Middle frontal gyrus (tissue), 1 donor: ENCODE measurements around the gene SMYD3.
"Not testable (repeated sequence)": the region's sequence is repeated elsewhere in the genome, so short reads cannot be mapped to it uniquely, and the experiment has no call there.

Experiments used
- DNase-seq: peaks from one replicate; pipeline ENCODE4 v3.0.0-alpha.2; 2015; ENCODE audit warnings: low spot score; ENCODE audit errors: extremely low spot score

SMYD3 gene

DNA sequence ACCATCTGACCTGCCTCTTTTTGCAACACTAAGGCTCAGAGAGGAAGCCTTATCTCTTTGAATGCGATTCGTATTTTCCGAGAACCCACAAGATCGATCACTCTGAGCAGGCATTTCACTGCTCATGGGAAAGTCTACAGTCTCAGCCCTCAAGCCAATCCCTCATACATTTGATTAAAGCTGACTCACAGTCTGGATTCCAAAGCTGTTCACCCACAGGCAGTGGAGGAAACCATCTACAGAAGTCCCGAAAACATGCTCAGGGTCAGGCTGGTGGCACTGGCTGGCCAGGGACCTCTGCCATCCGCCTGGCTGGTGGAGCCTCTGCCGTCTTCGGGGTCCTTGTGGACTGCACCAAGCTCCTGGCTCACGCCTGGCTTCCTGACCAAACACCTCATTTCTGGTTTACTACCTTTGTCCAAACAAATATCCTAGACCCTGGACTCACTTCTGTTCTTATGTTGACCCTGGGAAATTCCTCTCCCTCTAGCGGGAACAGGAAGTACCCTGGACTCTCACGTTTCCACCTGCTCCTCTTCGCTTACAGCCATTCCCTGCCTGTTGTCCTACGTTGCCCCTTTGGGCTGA lies 650.0 kb downstream of the SMYD3 start:
- no peak for DNase-seq

DNA sequence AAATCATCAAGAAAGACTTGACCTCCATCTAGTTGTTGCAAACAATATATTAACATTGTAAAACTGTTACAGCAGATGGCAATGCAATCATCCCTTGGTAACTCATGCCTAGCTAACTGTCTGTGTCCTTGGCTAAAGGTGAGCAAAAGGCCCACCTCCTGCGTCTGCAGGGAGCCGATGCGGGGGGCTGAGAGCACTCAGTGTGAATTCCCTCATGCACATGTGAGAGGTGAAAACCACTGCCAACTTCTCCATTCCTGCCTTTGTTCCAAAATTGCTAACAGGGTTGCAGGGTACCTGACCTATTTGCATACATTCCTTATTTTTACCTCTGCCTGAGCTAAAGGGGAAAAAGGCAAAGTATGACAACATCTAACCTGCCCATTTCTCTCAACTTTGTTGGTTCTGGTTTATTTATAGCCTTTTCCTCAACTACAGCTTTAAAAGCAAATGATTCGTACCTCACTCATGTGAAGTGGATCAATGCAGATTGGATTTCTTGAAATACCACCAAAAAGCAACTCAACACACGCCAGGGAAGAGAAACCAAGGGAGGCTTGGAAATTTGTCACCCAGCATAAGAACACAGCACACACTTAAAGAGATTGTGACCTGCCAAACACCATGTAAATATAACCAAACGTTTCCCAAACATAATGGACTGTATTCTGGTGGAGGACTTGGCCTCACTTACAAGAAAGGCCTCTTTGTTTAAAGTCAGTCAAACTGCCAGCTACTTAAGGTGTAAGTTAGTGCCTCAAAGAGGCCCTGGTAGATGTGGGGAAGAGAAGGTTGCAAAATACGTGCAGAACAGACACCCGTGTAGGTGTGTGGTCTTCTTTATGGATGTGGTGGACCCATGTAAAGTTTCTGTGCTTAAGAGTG lies 651.0 kb downstream of the SMYD3 start:
- no peak for DNase-seq

DNA sequence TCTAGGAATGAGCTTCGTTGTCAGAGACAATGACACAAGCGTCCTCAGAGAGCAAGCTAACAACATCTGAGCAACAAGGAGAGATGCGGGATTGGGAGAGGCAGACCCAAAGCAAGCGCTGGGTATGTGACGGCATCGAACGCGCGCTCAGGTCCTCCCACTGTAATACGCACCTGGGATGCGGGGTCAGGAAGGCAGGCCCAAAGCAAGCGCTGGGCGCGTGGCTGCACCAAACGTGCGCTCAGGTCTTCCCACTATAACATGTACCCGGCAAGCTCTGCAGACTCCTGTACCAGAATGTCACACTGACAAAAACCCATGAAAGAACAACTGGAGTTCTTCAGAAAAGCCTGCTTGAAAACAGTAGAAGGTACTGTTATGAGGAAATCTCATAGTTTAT lies 653.8 kb downstream of the SMYD3 start:
- DNase-seq, result no peak

DNA sequence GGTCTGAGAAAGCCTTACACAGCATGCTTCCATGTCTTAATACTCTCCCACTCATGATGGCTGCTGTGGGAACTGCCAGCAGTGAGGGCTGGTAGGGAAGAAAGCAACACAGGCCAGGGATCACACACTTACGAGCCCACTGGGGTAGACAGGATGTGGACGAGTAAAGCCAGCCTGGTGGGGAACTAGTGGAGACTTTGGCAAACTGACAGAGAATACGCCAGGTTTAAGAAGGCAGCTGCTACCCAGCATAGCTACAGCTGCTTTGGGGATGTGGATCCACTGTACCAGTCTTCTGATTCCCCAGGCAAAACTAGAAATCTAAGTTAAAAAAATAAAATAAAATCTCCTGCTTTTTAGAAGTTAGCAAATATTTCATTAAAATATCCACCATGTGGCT lies 664.0 kb downstream of the SMYD3 start:
- DNase-seq, result no peak

DNA sequence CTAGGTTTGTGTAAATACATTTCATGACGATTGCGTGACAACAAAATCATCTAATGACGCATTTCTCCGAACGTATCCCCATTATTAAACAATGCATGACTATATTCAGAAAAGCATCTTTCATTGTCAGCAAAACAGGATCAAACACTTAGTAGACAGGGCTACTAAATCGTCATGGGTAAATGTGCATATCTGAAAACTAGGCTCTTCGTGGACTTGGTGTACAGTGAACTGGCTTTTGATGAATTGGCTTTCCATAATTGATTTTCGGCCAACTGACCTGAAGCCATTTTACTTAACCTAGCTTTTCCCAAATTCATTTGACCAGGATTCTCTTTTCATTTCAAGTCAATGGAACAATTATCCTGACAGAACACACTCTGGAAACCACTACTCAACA lies 665.0 kb downstream of the SMYD3 start:
- DNase-seq, result no peak

DNA sequence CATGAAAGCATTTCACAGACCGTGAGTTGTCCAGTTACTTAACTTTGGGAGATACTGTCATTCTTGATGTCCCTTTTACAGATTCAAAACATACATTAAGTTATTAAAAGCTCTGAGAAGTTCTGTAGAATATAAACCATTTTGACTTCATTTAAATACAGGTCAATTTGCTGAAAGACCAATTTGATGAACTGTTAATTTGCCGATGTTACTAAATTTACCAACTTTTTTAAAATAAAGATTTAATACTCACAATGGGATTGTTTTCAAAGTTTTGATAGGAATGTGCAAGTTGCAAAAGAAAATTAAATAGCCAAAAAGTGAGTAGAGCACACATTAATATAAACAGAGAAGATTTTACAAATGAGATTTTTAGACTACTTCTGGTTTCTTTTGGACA lies 666.1 kb downstream of the SMYD3 start:
- DNase-seq, result no peak

DNA sequence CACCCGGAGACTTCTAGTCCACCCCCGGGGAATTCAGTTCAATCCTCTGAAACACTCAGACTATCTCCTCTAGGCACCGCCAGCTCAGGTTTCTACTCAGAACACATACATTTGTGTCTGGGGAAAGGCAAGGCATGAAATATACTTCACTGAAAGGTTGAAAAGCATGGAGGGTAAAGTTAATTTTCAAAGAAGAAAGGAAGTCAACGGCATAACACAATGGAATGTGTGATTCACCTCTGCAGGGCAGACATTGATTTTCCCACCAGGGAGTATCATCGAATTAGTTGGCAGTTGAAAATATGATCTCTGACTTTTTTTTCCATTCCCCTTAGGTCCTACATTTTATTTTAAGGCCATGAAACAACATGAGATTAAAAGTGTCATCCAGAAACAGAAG lies 669.4 kb downstream of the SMYD3 start:
- no peak for DNase-seq

DNA sequence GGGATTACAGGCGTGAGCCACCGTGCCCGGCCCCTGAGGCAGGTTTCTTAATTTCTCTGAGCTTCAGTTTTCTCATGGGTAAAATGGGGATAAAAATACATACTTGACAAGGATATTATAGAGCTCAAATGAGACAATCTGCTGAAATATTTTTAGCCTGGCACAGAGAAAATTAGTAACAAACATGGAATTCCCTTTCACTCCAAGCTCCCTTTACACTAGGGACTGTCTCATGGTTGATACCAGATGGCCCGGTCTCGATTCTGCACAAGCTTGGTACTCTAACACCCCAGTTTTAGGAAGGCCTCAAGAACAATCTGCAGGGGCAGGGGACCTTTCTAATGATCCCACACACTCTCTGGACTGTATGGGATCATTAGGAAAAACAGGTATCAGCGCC lies 671.7 kb downstream of the SMYD3 start:
- DNase-seq, result no peak

DNA sequence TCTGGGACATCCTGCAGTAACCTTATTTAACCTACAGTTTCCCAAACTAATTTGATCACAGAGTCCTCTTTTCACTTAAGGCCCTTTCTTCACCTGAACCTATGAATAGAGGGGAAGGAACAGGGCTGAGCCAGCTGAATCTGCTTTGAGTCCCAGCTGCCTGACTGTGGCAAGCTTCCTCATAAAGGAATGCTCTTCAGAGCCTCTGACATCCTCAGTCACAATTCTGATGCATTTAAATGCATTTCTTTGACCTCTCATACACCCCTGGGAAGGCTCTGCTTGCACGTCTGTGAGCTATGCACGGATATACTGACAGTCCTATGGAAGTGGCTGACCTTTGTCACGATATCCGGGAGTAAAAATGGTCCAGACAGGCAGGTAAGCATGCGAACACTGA lies 673.1 kb downstream of the SMYD3 start:
- no peak for DNase-seq

DNA sequence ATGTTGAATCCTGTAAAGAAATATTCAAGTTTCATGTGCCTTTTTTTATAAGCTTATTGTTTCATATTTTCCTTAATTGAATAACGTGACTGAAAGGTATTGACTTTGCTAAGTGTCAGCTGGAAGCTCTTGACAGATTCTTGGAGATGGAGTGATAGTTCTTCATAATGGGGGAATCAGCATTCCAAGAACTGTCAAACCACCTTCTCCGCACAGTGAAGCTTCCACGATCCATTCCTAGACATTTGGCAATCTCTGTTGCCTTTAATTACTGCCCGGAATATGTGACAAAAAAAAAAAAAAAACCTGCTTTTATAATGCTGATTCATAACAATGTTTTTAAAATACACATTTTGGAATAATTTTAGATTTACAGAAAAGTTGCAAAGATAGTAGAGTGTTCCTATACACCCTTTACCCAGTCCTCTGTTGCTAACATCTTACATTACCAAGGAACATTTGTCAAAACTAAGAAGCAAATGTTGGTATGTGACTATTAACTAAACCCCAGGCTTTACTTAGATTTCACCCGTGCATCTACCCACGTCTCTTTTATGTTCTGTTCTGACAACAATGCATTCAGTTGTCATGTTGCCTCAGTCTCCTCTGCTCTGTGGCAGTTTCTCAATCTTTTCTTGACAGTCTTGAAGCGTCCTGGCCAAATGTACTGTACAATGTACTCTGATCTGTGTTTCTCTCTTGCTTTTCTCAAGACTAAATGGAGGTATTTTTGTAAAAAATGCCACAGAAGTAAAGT lies 674.1 kb downstream of the SMYD3 start:
- DNase-seq, result no peak

DNA sequence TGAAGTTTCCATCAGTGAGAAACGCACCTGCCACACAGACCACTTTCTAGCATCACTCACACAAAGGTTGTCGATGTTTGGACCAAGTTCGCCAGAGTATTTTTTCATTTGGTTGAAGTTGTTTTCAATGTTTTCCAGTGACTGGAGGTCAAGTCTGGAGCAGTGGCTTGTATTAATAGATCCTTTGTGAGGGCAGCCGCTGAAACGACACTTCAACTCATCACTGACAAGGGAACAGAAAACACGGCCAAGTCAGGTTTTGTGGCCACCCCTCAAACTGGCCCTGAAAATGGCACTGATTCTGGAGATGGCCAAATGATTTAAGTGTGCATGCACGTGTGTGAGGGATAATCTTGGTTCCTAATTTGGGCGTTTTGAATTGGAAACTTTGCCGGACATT lies 675.6 kb downstream of the SMYD3 start:
- no peak for DNase-seq

DNA sequence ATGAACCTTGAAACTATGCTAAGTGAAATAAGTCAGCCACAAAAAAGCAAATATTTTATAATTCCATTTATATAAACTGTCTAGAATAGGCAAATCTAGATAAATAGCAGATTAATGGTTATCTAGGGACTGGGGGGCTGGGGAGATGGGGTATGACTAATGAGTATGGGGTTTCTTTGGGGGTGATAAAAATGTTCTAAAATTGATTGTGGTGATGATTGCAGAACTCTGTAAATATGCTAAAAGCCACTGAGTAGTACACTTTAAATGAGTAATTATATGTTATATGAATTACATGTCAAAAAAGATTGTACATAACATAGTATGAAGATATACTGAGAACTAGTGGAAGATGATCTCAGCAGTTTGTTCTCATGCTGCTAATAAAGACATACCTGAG lies 677.3 kb downstream of the SMYD3 start:
- DNase-seq, result no peak

DNA sequence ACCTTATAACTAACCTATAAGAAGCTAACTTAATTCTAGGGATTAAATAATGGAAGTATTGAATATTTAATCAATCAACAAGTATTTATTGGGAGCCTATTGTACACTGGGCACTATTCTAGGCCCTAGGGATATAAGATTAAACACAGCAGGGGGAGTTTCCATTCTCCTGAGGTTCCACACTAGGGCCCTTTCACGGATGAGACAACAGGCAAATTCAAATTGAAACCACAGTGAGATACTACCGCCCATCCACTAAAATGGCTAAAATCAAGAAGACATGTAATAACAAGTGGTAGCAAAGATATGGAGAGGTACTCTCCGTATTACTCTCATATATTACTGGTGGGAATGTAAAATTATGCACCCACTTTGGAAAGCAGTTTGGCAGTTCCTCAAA lies 677.9 kb downstream of the SMYD3 start:
- DNase-seq, result no peak

DNA sequence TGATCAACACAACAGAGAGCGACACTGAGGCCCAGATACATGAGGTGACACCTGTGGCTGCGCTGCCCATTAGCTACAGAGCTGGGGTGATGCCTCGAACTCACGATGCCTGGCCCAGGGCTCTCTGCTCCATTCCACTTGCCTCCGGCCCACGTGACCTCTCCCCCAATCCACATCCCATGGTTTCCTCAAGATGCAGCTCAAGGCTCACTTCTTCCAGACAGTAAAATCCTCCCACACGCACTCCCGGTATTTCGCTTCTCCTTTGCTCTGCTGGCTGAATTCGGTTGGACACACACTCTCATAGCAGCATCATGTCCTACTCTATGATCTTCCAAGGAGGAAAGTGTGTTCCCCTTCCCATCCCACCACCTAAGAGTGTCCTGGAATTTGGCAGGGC lies 679.8 kb downstream of the SMYD3 start:
- no peak for DNase-seq

DNA sequence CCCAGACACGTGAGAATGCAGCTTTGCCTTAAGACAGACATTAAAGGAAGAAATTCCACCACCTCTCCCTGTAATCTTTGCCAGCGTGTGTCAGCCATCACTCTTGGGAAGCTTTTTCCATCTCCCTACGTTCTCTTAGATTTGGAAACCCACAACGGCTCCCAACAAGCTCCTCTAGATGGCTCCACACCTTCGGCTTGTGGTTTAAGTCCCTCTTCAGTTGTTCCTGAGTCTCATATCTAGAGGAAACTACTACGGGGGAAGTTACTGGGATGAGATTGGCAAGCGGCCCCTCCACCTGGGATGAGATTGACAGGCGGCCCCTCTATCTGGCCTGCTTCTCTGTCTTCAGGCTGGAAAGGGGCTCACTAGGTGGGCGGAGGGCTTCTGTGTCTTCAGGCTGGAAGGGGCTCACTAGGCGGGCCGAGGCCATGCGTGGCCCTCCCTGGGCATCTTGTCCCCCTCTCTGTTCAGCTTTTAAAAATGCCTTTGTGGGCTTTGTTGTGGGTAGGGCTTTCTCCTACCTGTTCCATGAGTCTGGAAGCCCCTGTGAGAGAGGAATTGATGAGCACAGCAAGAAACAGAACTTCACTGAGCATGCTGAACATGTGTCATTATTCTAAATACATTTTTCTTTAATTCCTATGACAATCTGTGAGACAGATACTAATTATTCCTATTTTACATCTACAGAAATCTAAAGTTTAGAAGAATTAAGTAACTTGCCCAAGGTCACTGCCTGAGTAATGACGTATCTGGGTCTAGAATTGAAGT lies 681.8 kb downstream of the SMYD3 start:
- DNase-seq, result no peak

DNA sequence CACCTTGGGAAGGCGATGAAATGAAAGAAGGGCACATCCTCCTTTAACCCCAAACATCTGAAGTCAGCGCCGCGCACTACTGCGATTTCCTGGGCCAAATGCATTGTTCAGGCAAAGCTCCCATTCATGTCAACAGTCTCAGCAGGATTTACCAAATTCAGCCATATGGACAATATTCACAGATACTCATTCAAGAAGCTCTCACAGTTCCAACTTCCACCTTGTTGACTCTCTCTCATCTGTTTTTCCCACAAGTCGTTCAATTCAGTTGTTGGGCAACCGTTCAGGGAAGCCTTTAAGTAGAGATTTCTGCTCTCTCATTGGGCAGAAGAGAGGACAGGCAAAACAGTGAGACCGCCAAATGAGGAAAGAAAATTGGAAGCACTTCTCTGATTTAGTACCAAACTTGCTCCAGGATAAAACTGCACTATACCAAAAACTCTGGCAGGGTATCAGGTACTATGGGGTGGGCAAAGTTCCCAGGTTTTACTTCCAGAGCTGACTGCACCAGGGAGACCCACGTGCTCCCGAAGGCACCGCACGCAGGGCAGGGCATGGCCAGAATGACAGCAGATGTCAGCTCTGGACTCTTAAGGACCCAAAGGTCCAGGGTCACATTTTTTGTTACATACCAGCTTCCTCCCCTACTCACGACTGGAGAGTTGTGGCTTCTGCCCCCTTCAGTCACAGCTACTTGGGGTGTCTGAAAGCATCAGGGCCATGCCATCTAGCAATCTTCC lies 683.5 kb downstream of the SMYD3 start:
- no peak for DNase-seq

DNA sequence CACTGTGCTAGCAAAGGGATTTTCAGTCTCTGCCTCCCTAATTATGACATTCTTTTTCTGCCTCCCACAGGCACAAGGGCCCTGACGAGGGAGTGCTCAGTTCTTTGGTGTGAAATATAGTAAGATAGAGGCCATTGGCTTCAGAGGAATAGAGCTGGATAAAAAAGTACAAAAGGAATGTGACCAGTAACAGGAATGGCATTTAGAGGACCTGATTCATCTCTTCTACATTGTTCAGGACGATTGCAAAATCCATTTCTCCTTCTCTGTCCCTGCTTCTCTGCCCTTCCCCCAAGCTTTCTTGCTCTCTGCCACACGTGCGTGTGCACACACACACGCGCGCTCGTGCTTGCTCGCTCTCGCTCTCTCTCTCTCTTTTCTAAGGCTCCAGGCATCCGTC lies 684.1 kb downstream of the SMYD3 start:
- no peak for DNase-seq

DNA sequence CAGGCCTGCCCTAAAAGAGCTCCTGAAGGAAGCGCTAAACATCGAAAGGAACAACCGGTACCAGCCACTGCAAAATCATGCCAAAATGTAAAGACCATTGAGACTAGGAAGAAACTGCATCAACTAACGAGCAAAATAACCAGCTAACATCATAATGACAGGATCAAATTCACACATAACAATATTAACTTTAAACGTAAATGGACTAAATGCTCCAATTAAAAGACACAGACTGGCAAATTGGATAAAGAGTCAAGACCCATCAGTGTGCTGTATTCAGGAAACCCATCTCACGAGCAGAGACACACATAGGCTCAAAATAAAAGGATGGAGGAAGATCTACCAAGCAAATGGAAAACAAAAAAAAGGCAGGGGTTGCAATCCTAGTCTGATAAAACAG lies 688.7 kb downstream of the SMYD3 start:
- not testable (repeated sequence) for DNase-seq

DNA sequence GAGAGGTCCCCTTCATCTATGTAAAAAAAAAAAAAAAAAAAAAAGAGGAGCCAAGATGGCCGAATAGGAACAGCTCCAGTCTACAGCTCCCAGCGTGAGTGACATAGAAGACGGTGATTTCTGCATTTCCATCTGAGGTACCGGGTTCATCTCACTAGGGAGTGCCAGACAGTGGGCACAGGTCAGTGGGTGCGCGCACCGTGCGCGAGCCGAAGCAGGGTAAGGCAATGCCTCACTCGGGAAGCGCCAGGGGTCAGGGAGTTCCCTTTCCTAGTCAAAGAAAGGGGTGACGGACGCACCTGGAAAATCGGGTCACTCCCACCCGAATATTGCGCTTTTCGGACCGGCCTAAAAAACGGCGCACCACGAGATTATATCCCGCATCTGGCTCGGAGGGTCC lies 690.6 kb downstream of the SMYD3 start:
- DNase-seq, result not testable (repeated sequence)

DNA sequence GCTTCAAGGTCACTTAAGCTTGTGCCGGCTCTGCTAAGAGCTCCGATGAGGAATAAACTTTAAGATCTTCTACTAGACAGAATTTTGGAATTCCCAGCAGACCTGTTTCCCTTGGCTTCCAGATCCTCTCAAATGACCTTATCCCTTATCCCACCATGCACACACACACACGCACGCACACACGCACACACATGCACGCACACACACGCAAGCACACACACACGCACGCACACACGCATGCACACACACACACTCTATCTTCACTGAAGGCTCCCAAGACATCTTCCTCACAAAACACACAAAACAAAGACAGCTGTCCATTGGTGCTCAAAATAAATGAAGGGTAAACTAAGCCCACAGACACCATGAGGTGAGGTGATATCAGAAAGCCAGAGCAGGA lies 692.4 kb downstream of the SMYD3 start:
- no peak for DNase-seq

DNA sequence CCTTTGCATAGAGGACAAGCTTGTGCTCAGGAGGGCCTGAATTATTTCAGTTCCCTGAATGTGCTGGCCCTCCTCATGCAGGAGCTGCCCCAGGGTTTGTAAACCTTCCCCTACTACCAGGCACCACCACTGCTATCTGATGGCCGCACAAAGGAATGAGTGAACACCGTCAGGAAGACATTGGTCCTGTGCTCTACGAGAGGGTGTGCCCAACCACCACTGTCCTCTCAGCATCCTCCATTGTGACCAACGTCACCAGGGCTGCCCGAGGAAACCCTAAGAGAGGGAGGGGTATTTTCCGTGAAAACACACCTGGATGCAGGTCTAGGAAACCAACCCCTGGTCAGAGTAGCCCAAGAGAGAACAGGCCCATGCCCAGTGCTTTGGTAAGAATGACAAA lies 694.8 kb downstream of the SMYD3 start:
- no peak for DNase-seq
